ENCODE data around the gene HDLBP. TPM values are rescaled to one million over a fixed set of nuclear protein-coding genes. Genes with fewer than 3 reads are reported as not detected.

Gene HDLBP
- total and polyA plus RNA-seq, 2 experiments from 2014 or later = 389 to 437 TPM

DNA sequence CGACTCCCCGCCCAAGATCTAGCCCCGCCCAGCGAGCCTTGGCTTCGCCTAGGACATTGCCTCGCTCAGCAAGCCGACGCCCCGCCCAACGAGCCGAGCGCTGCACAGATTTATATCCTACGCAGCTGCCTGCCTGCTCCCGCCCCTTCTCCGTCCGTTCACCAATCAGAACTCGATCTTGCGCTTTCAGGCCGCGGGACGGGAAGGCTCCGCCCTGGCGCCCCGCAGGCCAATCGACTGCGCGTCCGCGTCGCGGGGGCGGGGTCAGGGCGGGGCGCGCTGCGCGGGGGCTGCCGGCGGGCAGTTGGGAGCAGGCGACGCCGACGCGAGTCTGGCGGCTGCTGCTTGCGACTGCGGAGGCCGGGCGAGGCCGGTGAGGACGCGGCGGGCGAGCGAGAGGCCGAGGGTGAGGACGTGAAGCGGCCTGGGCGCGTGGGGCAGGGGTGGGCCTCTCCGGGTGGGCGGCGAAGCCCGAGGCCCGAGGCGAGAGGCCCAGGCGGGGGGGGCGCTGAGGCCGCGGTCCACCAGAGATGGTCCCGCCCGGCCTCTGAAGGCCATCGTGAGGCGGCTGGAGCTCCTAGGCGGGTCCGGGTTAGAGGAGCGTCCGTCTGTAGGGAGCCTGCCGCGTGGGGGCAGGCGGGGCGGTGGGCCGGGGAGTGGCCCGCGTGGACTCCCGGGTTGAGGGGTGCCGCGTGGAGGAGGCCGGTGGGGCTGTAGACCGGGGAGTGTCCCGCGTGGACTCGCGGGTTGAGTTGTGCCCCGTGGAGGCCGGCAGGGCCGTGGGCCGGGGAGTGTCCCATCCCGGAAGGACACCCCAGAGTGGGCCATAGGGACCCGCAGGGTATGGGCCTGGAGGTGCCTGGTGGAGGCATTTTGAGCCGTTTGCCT, 40.8 kb upstream of the HDLBP start, which contains the start of gene FARP2:
Gene FARP2 (plus strand): TSS at position 303 of the 888 bp plus-strand sequence. CDS start 16,823 bp downstream, outside the sequence.
- no peaks in the 10 kb centered on the region for H3K27me3 ChIP-seq
- H3K27ac ChIP-seq = peak within 1 kb of the TSS; percentile 91
- peak within 1 kb of the TSS; percentile 32 for H2AFZ ChIP-seq
- H3K36me3 ChIP-seq (replicated peaks; ENCODE audit: insufficient read depth, low read depth) = no peaks in the 10 kb centered on the region
- H3K4me2 ChIP-seq = peak within 1 kb of the TSS; percentile 92
- H3K4me1 ChIP-seq (ENCODE audit: insufficient read depth) = peaks cover 32% of the 10 kb centered on the region
- 1% methylated on average over 53 of the region's 101 CpGs for WGBS (ENCODE audit: low lambda C conversion rate, missing lambda C conversion rate)
- H3K9me3 ChIP-seq (ENCODE audit: low read depth) = no peaks in the 10 kb centered on the region
- TF ChIP-seq CTCF (IDR thresholded peaks at IDR 0.05; ENCODE audit: poor library complexity) (peak; percentile 5), EZH2 (IDR thresholded peaks at IDR 0.05; ENCODE audit: borderline replicate concordance) (no peak)
- peaks cover 27% of the 10 kb centered on the region for H4K20me1 ChIP-seq (ENCODE audit: insufficient read depth, poor library complexity, severe bottlenecking)
- DNase-seq (ENCODE audit: low spot score) = peak; percentile 100
- H3K79me2 ChIP-seq = peaks cover 48% of the 10 kb centered on the region
- peak within 1 kb of the TSS; percentile 67 for H3K4me3 ChIP-seq
- no peaks in the 10 kb centered on the region for H3K9me2 ChIP-seq (replicated peaks; ENCODE audit: insufficient read depth)

GRCh38 chr2:241354668-241355658, 39.5 kb upstream of the HDLBP start:
- Histone ChIP-seq H3K9me3 (ENCODE audit: low read depth) (no peaks in the 10 kb centered on the region), H4K20me1 (ENCODE audit: insufficient read depth, poor library complexity, severe bottlenecking) (peaks cover 26% of the 10 kb centered on the region), H3K27me3 (no peaks in the 10 kb centered on the region), H3K27ac (peak overlapping the region; percentile 91), H3K79me2 (peaks cover 35% of the 10 kb centered on the region), H3K9me2 (replicated peaks; ENCODE audit: insufficient read depth) (no peaks in the 10 kb centered on the region), H3K36me3 (replicated peaks; ENCODE audit: insufficient read depth, low read depth) (no peaks in the 10 kb centered on the region), H2AFZ (no peak overlapping the region), H3K4me3 (no peak overlapping the region), H3K4me1 (ENCODE audit: insufficient read depth) (peaks cover 34% of the 10 kb centered on the region), H3K4me2 (peak overlapping the region; percentile 71)
- 26% methylated on average over 26 of the region's 40 CpGs for WGBS (ENCODE audit: low lambda C conversion rate, missing lambda C conversion rate)
- no peak for TF ChIP-seq CTCF (IDR thresholded peaks at IDR 0.05; ENCODE audit: poor library complexity)
- no peak for TF ChIP-seq EZH2 (IDR thresholded peaks at IDR 0.05; ENCODE audit: borderline replicate concordance)
- no peak for TF ChIP-seq EZH2phosphoT487 (IDR thresholded peaks at IDR 0.05; ENCODE audit: low read depth, severe bottlenecking, unreplicated experiment)
- peak; percentile 91 for DNase-seq (ENCODE audit: low spot score)

DNA sequence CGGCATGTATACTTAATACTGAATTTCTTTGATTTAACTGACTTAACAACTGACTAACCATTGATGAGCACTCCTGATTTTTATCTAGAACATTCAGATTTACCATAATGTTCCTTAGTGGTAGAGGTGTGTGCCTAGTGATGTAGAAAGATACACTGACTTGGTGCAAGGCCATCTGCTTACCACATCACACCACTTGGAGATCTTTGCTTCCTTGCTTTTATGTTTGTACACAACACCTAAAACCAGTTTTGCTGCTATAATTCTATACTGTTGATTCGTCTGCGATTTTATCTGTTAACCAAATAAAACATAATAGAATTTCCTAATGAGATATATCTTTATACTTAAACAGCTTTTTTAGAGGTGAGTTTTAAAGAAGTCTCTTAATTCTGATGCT, 36.8 kb upstream of the HDLBP start:
- H3K36me3 ChIP-seq (replicated peaks; ENCODE audit: insufficient read depth, low read depth) = peaks cover 2% of the 10 kb centered on the region
- H3K9me3 ChIP-seq (ENCODE audit: low read depth) = no peaks in the 10 kb centered on the region
- DNase-seq (ENCODE audit: low spot score) = no peak
- no peaks in the 10 kb centered on the region for H3K9me2 ChIP-seq (replicated peaks; ENCODE audit: insufficient read depth)
- TF ChIP-seq EZH2phosphoT487 (IDR thresholded peaks at IDR 0.05; ENCODE audit: low read depth, severe bottlenecking, unreplicated experiment) = no peak
- no peak overlapping the region for H2AFZ ChIP-seq
- H3K79me2 ChIP-seq = peaks cover 19% of the 10 kb centered on the region
- H3K4me2 ChIP-seq = no peak overlapping the region
- H3K4me1 ChIP-seq (ENCODE audit: insufficient read depth) = peaks cover 16% of the 10 kb centered on the region
- no peak overlapping the region for H3K4me3 ChIP-seq
- peaks cover 5% of the 10 kb centered on the region for H4K20me1 ChIP-seq (ENCODE audit: insufficient read depth, poor library complexity, severe bottlenecking)
- peak overlapping the region; percentile 84 for H3K27ac ChIP-seq
- H3K27me3 ChIP-seq = no peaks in the 10 kb centered on the region
- 86% methylated on average over 3 of the region's 3 CpGs for WGBS (ENCODE audit: low lambda C conversion rate, missing lambda C conversion rate)
